G401 (cell line): ENCODE data around the gene PKD1L1. TPM values are rescaled to one million over a fixed set of nuclear protein-coding genes. Genes with fewer than 3 reads are reported as not detected.

Experiments used
- DNase-seq: peaks from one replicate; pipeline ENCODE4 v3.0.0-alpha.2; 2015; ENCODE audit warnings: low spot score
- in situ Hi-C: cut with HindIII; loops from 2 replicates; pipeline ENCODE4 v1.10.0; 2016; ENCODE audit warnings: low sequenced_read_pairs, mixed read lengths
- total RNA-seq: library from RNA; depleted of rRNA; stranded (reverse); fragments of >200 nt; shearing (Covaris generic); gene quantifications from 2 replicates; pipeline ENCODE4 v1.2.3, GENCODE V29; 2014

Gene PKD1L1
- total RNA-seq, 1 experiment from 2014 or later: 0.14 TPM

DNA sequence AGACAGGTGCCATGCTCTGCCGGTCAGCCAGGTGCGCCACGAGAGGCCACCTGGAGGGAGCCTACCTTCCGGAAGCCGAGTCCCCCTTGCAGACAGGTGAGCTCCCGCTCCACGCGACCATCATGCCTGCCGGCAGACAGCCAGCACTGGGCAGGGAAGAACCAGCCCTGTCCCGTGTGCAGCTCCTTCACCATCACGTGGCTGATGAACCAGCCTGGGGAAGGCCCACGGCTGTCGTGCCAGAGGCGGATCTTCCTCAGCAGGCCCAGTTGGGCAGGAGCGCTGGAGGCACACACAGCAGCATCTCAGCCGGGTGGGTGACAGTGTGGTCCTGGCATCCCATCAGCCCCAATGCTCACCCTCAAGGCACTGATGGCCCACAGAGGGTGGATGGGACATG is 108.9 kb downstream of the PKD1L1 start:
- no peak for DNase-seq
- in situ Hi-C loops: no loop called here

DNA sequence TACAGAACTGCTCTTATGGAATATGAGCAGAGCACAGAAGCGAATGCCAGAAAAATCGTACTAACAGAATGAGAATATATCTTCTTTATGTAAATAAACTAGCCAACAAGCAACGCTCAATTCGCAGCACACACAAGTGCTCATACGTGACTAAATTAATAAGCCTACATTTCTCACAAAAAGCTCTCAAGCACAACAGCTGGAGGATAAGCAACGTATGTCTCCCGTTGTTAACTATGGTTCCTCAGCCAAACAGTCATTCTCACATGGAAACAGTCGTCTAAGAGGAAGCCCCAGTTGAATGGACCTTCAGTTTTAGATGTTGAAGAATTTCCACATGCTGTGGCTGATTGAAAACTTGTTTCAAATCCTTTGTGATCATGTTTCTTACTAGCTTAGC is 110.4 kb downstream of the PKD1L1 start:
- in situ Hi-C loops: no loop called here
- DNase-seq: no peak

DNA sequence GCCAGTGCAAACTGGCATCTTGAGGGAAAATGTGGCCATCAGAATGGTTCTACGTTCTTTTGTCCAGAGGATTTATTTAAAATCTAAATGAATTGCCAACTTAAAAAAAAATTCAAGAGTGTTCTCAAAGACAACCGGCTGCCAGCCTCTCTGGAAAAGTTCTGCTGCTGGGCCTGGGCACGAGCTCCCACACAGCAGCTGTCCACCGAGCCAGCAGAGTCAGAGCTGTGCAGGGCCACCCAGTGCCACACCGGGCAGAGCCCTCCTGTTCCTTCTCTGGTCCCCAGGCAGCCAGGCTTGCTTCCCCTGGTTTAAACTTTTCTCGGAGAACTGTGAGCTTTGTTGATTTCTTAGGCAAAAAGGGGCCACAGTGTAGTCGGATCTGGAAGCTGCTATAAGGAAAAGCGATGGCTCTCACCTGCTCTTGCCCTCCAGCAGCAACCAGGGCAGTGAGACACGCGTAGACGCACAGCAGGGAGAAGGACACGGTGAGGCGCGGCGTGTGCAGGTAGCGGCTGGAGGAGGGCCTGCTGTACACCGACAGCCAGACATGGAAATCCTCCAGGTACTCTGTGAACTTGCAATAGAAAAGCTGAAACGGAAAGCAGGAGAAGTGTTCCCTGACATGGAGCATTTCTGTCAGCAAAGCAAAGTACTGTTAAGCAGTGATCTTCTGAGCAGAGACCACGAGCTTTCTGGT is 111.6 kb downstream of the PKD1L1 start:
- in situ Hi-C loops: no loop called here
- no peak for DNase-seq

DNA sequence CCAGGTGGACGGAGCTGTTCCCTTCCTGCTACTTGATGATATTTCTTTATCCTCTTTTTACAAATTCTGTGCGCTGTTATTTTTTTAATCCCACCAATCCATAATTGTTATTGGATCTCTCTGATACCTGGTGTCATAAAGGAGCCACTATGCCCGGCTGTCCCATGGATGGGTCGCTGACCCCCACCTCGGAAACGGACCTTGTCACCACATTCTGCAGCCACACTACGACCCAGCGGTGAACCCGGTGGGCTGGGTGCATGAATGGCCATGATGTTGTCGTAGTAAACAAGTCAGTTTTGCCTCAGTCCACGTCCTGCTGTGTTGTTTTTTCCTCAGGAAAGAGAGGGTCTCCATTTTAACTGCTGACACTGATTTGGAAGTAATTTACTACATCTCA is 112.2 kb downstream of the PKD1L1 start:
- no peak for DNase-seq
- in situ Hi-C loops: no loop called here

DNA sequence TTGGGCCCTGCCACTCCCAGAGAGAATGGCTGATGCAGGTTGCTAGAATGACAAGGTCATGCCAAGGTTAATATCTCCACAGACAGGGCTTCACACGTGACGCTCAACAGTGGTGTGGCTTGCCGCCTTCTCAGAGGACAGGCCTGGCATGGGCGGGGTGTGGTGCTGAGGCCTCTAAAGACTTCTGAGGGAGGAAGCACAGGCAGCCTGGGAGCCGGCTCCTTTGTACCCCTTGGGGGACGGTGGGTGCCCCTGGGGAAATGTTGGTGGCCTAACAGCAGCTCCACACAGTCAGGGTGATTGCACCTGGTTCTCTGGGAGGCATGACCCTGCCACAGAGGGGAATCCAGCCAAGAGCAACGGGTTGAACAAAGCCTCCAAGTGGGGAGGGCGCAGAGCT is 115.1 kb downstream of the PKD1L1 start:
- in situ Hi-C loops: no loop called here

DNA sequence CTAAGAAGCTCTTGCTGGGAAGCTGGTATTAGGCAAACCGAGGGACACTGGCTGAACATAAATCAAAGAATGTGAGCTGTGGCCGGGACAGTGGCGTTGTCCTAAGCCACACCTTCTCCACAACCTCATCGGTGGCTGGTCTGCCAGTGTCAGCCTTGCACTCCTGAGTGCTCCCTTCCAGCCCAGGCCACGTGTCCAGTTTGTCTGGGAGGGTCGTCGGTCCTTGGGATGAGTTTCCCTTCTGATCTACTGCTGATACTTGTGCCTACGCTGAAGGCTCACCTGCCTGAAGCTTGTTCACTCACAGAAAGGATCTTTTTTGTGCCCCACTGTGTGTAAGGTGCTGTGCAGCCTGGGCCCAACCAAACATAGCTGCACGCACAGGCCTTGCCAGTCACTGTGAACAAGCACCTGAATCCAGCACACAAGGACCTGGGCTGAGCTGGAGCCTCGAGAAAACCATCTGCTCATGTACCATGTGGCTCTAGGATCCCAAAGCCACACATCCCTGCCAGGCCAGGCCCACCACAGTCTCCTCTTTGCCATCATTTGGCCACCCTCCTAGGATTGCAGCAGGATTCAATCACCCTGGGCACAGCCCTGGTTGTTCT is 116.1 kb downstream of the PKD1L1 start:
- in situ Hi-C loops: no loop called here
- no peak for DNase-seq

More for the DNA sequence above, 115.1 kb downstream of the PKD1L1 start:
- no peak for DNase-seq

DNA sequence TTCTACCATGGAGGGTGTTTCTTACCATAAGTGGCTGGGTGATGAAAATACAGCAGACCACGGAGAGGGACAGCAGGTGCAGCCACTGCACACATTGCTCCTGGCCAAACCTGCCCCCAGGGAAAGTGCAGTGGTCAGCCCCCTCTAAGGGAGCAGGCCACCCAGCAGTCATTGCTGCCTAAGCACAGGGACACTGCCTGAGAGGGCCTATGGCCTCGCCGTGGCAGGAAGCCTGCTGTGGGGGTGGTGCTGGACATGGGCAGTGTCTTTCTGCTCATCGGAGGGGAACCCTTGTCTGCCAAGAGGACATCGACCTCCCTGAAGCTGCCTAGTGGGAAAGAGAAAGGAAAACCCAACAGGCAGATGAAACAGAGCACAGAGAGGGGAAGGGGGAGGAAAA is 118.3 kb downstream of the PKD1L1 start:
- no peak for DNase-seq
- in situ Hi-C loops: no loop called here

DNA sequence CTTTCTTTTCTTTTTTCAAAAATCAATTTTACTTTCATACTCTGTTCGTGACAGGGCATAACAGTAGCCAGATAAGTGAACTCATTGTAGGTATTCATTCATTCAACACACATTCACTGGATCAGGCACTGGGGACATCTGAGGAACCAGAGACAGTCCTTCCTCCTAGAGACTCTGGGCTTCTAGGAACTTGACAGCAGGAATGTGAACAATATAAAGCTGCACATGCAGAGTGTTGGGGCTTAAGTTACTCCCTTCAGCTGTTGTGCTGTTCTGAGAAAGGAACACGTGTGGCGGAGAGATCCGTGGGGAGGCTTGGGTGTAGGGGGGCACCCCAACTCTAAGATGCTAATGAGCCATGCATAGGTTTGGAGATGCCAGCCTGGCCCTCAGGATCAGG is 120.4 kb downstream of the PKD1L1 start:
- no peak for DNase-seq

DNA sequence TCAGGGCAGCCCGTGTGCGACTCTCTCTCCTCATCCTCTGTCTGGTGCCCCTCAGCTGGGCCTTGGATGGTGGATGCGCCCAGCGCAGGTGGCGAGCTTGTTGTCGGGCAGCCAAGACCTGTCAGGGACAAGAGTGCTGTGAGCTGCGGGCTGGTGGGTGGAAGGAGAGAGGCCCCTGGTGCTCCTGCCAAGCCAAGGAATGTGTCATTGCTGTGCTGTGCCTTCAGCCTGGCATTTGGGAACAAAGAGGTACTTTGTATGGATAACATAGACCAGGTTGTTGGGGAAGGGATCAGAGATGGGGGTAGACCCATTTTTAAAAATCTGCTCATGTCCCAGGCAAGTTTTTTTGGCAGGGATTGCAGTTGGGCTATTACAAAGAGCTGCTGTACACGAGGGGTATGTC is 120.9 kb downstream of the PKD1L1 start:
- no peak for DNase-seq
- in situ Hi-C loops: no loop called here

More for the DNA sequence above, 120.4 kb downstream of the PKD1L1 start:
- in situ Hi-C loops: no loop called here

DNA sequence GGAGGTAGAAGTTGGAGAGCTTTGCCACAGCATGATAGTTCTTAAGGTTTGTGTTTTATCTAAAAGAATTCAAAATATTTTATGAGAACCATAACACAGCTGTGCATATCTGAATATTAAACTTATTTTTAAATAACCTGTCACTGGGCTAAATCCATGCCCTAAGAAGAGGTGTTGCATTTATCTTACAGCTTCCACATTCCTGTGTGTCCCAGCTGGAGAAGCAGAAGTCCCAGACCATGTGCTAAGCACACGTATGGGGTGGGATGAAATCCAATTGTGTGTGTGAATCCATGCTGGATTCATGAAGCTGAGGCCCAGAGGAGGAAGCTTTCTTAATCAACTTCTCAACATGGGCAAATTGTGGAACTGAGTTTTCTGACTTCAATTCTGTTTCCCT is 121.5 kb downstream of the PKD1L1 start:
- in situ Hi-C loops: no loop called here
- no peak for DNase-seq

GRCh38 chr7:47819607-47819920 is 128.7 kb downstream of the PKD1L1 start:
- in situ Hi-C loops: no loop called here

GRCh38 chr7:47818796-47819606 is 129.3 kb downstream of the PKD1L1 start:
- in situ Hi-C loops: no loop called here
- DNase-seq: peak; percentile 79

More at GRCh38 chr7:47819607-47819920, 128.7 kb downstream of the PKD1L1 start:
- no peak for DNase-seq

DNA sequence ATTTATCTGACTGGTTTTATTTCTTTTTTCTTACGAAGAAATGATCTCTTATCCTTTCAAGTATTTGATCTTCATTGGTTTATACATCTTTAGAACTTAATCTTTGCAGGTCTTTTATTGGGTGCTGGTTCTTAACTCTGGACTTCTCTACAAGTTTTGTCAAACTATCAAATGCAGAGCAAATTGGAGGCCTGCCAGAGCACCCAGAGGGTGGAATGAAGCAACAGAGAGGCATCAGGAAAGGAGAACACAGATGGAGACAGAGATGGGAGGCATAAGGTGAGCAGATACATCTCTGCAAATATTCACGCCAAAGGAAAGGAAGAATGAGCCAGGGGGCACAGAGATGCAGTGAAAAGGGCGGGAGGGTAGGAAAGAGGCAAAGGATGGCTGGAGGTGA is 130.3 kb downstream of the PKD1L1 start:
- DNase-seq: no peak
- in situ Hi-C loops: no loop called here

DNA sequence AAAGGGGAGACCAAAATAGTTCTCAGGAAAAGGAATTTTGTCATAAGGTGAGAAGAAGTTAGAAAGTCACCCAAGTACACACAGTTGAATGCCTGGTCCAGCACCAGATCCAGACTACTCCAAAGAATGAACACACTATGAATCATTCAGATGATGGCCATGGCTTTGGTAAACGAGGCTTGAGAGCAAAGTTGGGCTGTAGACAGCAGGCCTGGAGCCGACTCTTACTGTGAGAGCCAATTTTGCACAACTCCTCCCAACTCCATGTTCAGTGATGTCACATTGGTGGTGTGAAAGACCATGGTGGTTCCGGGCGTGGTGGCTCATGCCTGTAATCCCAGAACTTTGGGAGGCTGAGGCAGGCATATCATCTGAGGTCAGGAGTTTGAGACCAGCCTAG is 131.6 kb downstream of the PKD1L1 start:
- in situ Hi-C loops: no loop called here
- no peak for DNase-seq

DNA sequence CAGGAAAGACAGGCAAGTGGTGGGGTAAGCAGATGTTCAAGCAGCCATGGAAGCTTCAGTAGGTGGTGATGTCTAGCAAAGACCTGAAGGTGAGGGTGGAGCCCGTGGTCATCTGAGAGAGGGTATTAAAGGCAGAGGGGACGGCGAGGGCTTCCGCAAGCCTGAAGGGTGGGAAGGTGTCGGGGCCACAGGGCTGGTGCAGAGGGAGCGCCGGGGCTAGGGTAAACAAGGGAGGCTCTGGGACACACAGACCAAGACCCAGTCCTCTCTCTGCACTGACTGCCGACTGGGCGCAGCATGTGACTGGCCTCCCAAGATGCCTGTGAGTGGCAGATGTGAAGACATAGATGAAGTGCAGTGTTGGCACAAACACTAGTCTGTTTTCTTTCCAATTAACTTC is 132.4 kb downstream of the PKD1L1 start:
- in situ Hi-C loops: no loop called here
- DNase-seq: no peak

- in situ Hi-C loops: no loop called here
- no peak for DNase-seq
These were observed 133.2 kb downstream of the PKD1L1 start for GRCh38 chr7:47814905-47815613.

GRCh38 chr7:47813620-47814260 is 134.5 kb downstream of the PKD1L1 start:
- in situ Hi-C loops: no loop called here
- no peak for DNase-seq

GRCh38 chr7:47812429-47813136 is 135.7 kb downstream of the PKD1L1 start:
- DNase-seq: no peak
- in situ Hi-C loops: no loop called here
